GM15510 (cell line): ENCODE data around the gene RRAGB.

ENCODE experiments used
- POLR2A ChIP-seq: IDR thresholded peaks from 3 replicates; pipeline ENCODE4 v1.6.1; 2011; ENCODE audit warnings: borderline replicate concordance; ENCODE audit not compliant: insufficient read length; ENCODE audit errors: extremely low read depth

RRAGB gene

GRCh38 chrX:55754861-55755294 lies 37.3 kb downstream of the RRAGB start:
- TF ChIP-seq POLR2A, result no peak

- no peak for TF ChIP-seq POLR2A
Measured at GRCh38 chrX:55758033-55758432, 40.5 kb downstream of the RRAGB start.

- no peak for TF ChIP-seq POLR2A
Measured at GRCh38 chrX:55759478-55759877, 41.9 kb downstream of the RRAGB start.

- TF ChIP-seq POLR2A, result no peak
Measured at GRCh38 chrX:55767100-55767499, 49.6 kb downstream of the RRAGB start.

GRCh38 chrX:55777596-55777995 lies 60.0 kb downstream of the RRAGB start:
- TF ChIP-seq POLR2A, result no peak

GRCh38 chrX:55778322-55778721 lies 60.8 kb downstream of the RRAGB start:
- TF ChIP-seq POLR2A, result no peak

- TF ChIP-seq POLR2A, result no peak
Measured at GRCh38 chrX:55783723-55784122, 66.2 kb downstream of the RRAGB start.

- TF ChIP-seq POLR2A, result no peak
Measured at GRCh38 chrX:55787063-55787462, 69.5 kb downstream of the RRAGB start.

- no peak for TF ChIP-seq POLR2A
Measured at GRCh38 chrX:55787727-55788126, 70.2 kb downstream of the RRAGB start.

- TF ChIP-seq POLR2A, result no peak
Measured at GRCh38 chrX:55794405-55794804, 76.9 kb downstream of the RRAGB start.

GRCh38 chrX:55796496-55796895 lies 78.9 kb downstream of the RRAGB start:
- TF ChIP-seq POLR2A, result no peak

GRCh38 chrX:55801811-55802210 lies 84.3 kb downstream of the RRAGB start:
- no peak for TF ChIP-seq POLR2A
